Measurements from ENCODE around the gene CCL21.

Gene CCL21

GRCh38 chr9:34707130-34707529, 2.8 kb downstream of the CCL21 start:
- DNase-seq: no peak

GRCh38 chr9:34701769-34702736, 7.9 kb downstream of the CCL21 start:
- peak; percentile 87 for DNase-seq

- peak; percentile 54 for DNase-seq
These were observed 8.7 kb downstream of the CCL21 start for GRCh38 chr9:34701023-34701768.

- no peak for DNase-seq
These were observed 15.1 kb downstream of the CCL21 start for GRCh38 chr9:34694811-34695210.

- no peak for DNase-seq
These were observed 16.4 kb downstream of the CCL21 start for GRCh38 chr9:34693560-34693959.

GRCh38 chr9:34691936-34692315, 18.0 kb downstream of the CCL21 start:
- no peak for DNase-seq

- DNase-seq: no peak
These were observed 18.7 kb downstream of the CCL21 start, which contains the start of gene CCL19 for GRCh38 chr9:34690983-34691935. Gene CCL19, minus strand, starts transcription at chr9:34691276. Its CDS starts 137 bp downstream, at chr9:34691139.

- no peak for DNase-seq
These were observed 20.4 kb downstream of the CCL21 start for GRCh38 chr9:34689512-34689911.

- DNase-seq: no peak
These were observed 20.8 kb downstream of the CCL21 start for GRCh38 chr9:34689116-34689470.

GRCh38 chr9:34688329-34689115, 21.4 kb downstream of the CCL21 start:
- DNase-seq: no peak

GRCh38 chr9:34687276-34688030, 22.5 kb downstream of the CCL21 start:
- DNase-seq: no peak

- DNase-seq: no peak
These were observed 23.2 kb downstream of the CCL21 start for GRCh38 chr9:34686732-34687131.

GRCh38 chr9:34686231-34686630, 23.7 kb downstream of the CCL21 start:
- no peak for DNase-seq

- DNase-seq: no peak
These were observed 24.3 kb downstream of the CCL21 start for GRCh38 chr9:34685591-34685990.

GRCh38 chr9:34684816-34685215, 25.1 kb downstream of the CCL21 start:
- DNase-seq: no peak

GRCh38 chr9:34684145-34684544, 25.8 kb downstream of the CCL21 start:
- DNase-seq: no peak

- no peak for DNase-seq
These were observed 34.1 kb downstream of the CCL21 start for GRCh38 chr9:34675869-34676268.

- peak; percentile 82 for DNase-seq
These were observed 34.8 kb downstream of the CCL21 start for GRCh38 chr9:34675048-34675714.

- no peak for DNase-seq
These were observed 35.5 kb downstream of the CCL21 start for GRCh38 chr9:34674440-34674839.

GRCh38 chr9:34671307-34671706, 38.6 kb downstream of the CCL21 start:
- no peak for DNase-seq

All from NCI-H1694 (cell line).